Neural progenitor cell (in vitro differentiated cells): ENCODE results near the gene ARSJ. TPM values are rescaled to one million over a fixed set of nuclear protein-coding genes. Genes with fewer than 3 reads are reported as not detected.
"Not testable (repeated sequence)": the region's sequence is repeated elsewhere in the genome, so short reads cannot be mapped to it uniquely, and the experiment has no call there.

ENCODE experiments used
- DNase-seq: peaks from one replicate; pipeline ENCODE4 v3.0.0-alpha.2; 2016; ENCODE audit warnings: low spot score
- H2AFZ ChIP-seq: fragments of 200-600 bp; sonication (generic); replicated peaks from 2 replicates; pipeline ENCODE4 v1.6.1; 2016; ENCODE audit warnings: antibody characterized with exemption
- H3F3A ChIP-seq: fragments of 200-600 bp; sonication (generic); 2 replicates; pipeline ENCODE4 v1.6.1; 2016; ENCODE audit warnings: antibody characterized with exemption, low read depth
- H3K27ac ChIP-seq: fragments of 200-600 bp; sonication (generic); 2 replicates; pipeline ENCODE4 v1.5.1; 2016; ENCODE audit warnings: mild to moderate bottlenecking
- H3K27me3 ChIP-seq: fragments of 200-600 bp; sonication (generic); 2 replicates; pipeline ENCODE4 v1.6.1; 2016; ENCODE audit warnings: mild to moderate bottlenecking, moderate library complexity
- H3K36me3 ChIP-seq: fragments of 200-600 bp; sonication (generic); 2 replicates; pipeline ENCODE4 v1.5.1; 2016
- H3K4me1 ChIP-seq: fragments of 200-600 bp; sonication (generic); 2 replicates; pipeline ENCODE4 v1.6.1; 2016; ENCODE audit warnings: mixed run types
- H3K4me2 ChIP-seq: fragments of 200-600 bp; sonication (generic); 2 replicates; pipeline ENCODE4 v1.6.1; 2016
- H3K4me3 ChIP-seq: fragments of 200-600 bp; sonication (generic); 2 replicates; pipeline ENCODE4 v1.5.1; 2016
- H3K79me2 ChIP-seq: fragments of 200-600 bp; sonication (generic); 2 replicates; pipeline ENCODE4 v1.6.1; 2016; ENCODE audit warnings: low read depth
- H3K9ac ChIP-seq: fragments of 200-600 bp; sonication (generic); 2 replicates; pipeline ENCODE4 v1.6.1; 2016
- H3K9me3 ChIP-seq: fragments of 200-600 bp; sonication (generic); 2 replicates; pipeline ENCODE4 v1.5.1; 2016; ENCODE audit warnings: low read depth
- H4K20me1 ChIP-seq: fragments of 200-600 bp; sonication (generic); 2 replicates; pipeline ENCODE4 v1.6.1; 2016; ENCODE audit warnings: low read depth
- H3K27ac Mint-ChIP-seq: 3 replicates; pipeline ENCODE4 v1.8.0; 2021; ENCODE audit warnings: mixed read lengths
- H3K27me3 Mint-ChIP-seq: 2 replicates; pipeline ENCODE4 v1.8.0; 2022; ENCODE audit warnings: low read depth, mild to moderate bottlenecking, inconsistent platforms, moderate library complexity, mixed read lengths; ENCODE audit not compliant: insufficient read depth
- H3K36me3 Mint-ChIP-seq: 3 replicates; pipeline ENCODE4 v1.8.0; 2021; ENCODE audit warnings: mixed read lengths
- H3K4me1 Mint-ChIP-seq: 3 replicates; pipeline ENCODE4 v1.8.0; 2021; ENCODE audit warnings: mixed read lengths
- H3K4me3 Mint-ChIP-seq: 3 replicates; pipeline ENCODE4 v1.8.0; 2021; ENCODE audit warnings: mild to moderate bottlenecking, moderate library complexity, mixed read lengths
- H3K9me3 Mint-ChIP-seq: 3 replicates; pipeline ENCODE4 v1.8.0; 2020; ENCODE audit warnings: mixed read lengths
- EZH2 ChIP-seq: fragments of 200-600 bp; sonication (generic); IDR thresholded peaks from 2 replicates; pipeline ENCODE4 v1.6.1; 2017; ENCODE audit warnings: antibody characterized with exemption, mild to moderate bottlenecking, moderate library complexity
- EZH2phosphoT487 ChIP-seq: fragments of 200-600 bp; sonication (generic); IDR thresholded peaks from 2 replicates; pipeline ENCODE4 v1.6.1; 2017; ENCODE audit warnings: antibody characterized with exemption
- total RNA-seq: library from RNA; depleted of rRNA; stranded (reverse); fragments of >200 nt; gene quantifications from 2 replicates; pipeline ENCODE4 v1.2.3, GENCODE V29; 2015; ENCODE audit warnings: low replicate concordance
- TF ChIP-seq, protein P1 (sequence below): fragments of 200-600 bp; sonication (generic); IDR thresholded peaks from 2 replicates; pipeline ENCODE4 v1.5.1; 2017; ENCODE audit warnings: antibody characterized with exemption, mild to moderate bottlenecking

Gene ARSJ
- total RNA-seq, 1 donor from 2014 or later: 0.28 TPM

DNA sequence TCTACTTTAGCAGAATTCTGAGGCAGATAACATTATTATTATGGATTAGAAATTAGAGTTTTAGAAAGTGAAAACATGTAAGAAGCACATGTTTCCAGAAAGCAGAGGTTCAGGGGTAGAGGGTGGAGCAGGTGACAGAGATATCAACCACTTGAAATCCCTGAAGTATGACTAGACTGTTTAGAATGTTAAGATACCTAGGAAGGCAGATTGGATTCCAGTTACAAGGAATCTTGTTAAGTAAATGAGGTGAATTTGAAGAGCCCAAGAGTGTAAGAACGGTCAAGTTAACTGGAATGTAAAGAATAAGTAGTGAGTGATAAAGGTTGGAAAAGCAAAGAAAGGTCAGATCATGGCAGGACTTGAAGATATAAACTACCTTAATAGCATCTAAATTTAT lies 37.6 kb downstream of the ARSJ start:
- Mint-ChIP-seq H3K9me3 (no peaks in the 10 kb centered on the region), H3K27me3 (peaks cover 2% of the 10 kb centered on the region), H3K4me1 (peaks cover 2% of the 10 kb centered on the region), H3K27ac (no peak overlapping the region), H3K4me3 (no peak overlapping the region), H3K36me3 (no peaks in the 10 kb centered on the region)
- Histone ChIP-seq H4K20me1 (no peaks in the 10 kb centered on the region), H3K9ac (no peak overlapping the region), H3K9me3 (no peaks in the 10 kb centered on the region), H3F3A (no peaks in the 10 kb centered on the region), H3K27ac (no peak overlapping the region), H3K4me1 (no peaks in the 10 kb centered on the region), H3K4me2 (no peak overlapping the region), H3K79me2 (no peaks in the 10 kb centered on the region), H2AFZ (no peak overlapping the region), H3K27me3 (no peaks in the 10 kb centered on the region), H3K4me3 (no peak overlapping the region), H3K36me3 (no peaks in the 10 kb centered on the region)
- no peak for DNase-seq
- TF ChIP-seq, protein P1, sequence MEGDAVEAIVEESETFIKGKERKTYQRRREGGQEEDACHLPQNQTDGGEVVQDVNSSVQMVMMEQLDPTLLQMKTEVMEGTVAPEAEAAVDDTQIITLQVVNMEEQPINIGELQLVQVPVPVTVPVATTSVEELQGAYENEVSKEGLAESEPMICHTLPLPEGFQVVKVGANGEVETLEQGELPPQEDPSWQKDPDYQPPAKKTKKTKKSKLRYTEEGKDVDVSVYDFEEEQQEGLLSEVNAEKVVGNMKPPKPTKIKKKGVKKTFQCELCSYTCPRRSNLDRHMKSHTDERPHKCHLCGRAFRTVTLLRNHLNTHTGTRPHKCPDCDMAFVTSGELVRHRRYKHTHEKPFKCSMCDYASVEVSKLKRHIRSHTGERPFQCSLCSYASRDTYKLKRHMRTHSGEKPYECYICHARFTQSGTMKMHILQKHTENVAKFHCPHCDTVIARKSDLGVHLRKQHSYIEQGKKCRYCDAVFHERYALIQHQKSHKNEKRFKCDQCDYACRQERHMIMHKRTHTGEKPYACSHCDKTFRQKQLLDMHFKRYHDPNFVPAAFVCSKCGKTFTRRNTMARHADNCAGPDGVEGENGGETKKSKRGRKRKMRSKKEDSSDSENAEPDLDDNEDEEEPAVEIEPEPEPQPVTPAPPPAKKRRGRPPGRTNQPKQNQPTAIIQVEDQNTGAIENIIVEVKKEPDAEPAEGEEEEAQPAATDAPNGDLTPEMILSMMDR: no peak
- TF ChIP-seq EZH2: no peak
- no peak for TF ChIP-seq EZH2phosphoT487

DNA sequence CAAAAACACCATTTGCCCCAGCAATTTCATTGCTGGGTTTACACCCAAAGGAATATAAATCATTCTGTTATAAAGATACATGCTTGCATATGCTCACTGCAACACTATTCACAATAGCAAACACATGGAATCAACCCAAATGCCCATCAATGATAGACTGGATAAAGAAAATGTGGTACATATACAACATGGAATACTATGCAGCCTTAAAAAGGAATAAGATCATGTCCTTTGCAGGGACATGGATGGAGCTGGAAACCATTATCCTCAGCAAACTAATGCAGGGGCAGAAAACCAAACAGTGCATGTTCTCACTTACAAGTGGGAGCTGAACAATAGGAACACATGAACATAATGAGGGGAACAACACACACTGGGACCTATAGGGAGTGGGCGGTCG lies 39.3 kb downstream of the ARSJ start:
- DNase-seq, H3K27me3 Mint-ChIP-seq, H3K79me2 ChIP-seq, H3K9me3 ChIP-seq, H3K27me3 ChIP-seq, H3K4me3 Mint-ChIP-seq, H2AFZ ChIP-seq, H3K27ac Mint-ChIP-seq, H3K4me2 ChIP-seq, H3K9me3 Mint-ChIP-seq, H3K36me3 ChIP-seq, H3K4me3 ChIP-seq, H3K4me1 Mint-ChIP-seq, H3K27ac ChIP-seq, H4K20me1 ChIP-seq, H3K36me3 Mint-ChIP-seq, H3K9ac ChIP-seq, H3F3A ChIP-seq, H3K4me1 ChIP-seq: not testable (repeated sequence)

DNA sequence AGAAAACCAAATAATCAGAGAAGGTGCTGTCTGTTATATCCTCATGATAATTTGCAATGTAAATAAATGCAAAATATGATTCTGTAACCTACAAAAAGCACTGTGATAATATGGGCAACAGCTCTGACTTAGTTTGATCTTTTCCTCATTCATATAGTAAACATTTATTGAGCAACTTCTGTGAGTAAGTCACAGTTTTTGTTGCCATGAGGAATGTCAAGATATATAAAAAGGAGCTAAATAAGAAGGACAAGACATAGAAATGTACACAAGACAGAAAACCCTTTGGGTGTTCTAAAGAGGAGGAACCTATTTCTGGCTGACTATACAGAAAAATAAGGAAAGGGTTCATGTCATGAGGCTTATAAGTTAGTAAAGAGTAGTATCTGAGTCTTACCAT lies 44.3 kb downstream of the ARSJ start:
- DNase-seq: no peak

GRCh38 chr4:113924706-113925105 lies 54.7 kb downstream of the ARSJ start:
- not testable (repeated sequence) for H3K79me2 ChIP-seq, H3K4me1 ChIP-seq, H3K4me2 ChIP-seq, H2AFZ ChIP-seq, H3K27me3 Mint-ChIP-seq, H3K9me3 Mint-ChIP-seq, H3K4me3 ChIP-seq, H3K27ac Mint-ChIP-seq, H3F3A ChIP-seq, H3K27me3 ChIP-seq, H3K36me3 Mint-ChIP-seq, H3K9me3 ChIP-seq, DNase-seq, H3K36me3 ChIP-seq, H4K20me1 ChIP-seq, H3K9ac ChIP-seq, H3K4me3 Mint-ChIP-seq, H3K27ac ChIP-seq, H3K4me1 Mint-ChIP-seq

More for the DNA sequence above, 44.3 kb downstream of the ARSJ start:
- no peak overlapping the region for H3K4me3 Mint-ChIP-seq
- Histone ChIP-seq H3K9me3 (no peaks in the 10 kb centered on the region), H3K79me2 (no peaks in the 10 kb centered on the region), H3K9ac (no peak overlapping the region), H3K27me3 (no peaks in the 10 kb centered on the region), H2AFZ (no peak overlapping the region), H3K4me2 (no peak overlapping the region), H4K20me1 (no peaks in the 10 kb centered on the region), H3K27ac (no peak overlapping the region), H3K4me3 (no peak overlapping the region), H3K36me3 (no peaks in the 10 kb centered on the region), H3K4me1 (no peaks in the 10 kb centered on the region), H3F3A (no peaks in the 10 kb centered on the region)
- H3K27me3 Mint-ChIP-seq: peaks cover under 1% of the 10 kb centered on the region
- no peaks in the 10 kb centered on the region for H3K4me1 Mint-ChIP-seq
- no peak overlapping the region for H3K27ac Mint-ChIP-seq
- TF ChIP-seq EZH2phosphoT487: no peak
- TF ChIP-seq EZH2: no peak
- TF ChIP-seq, protein P1: no peak
- H3K9me3 Mint-ChIP-seq: no peaks in the 10 kb centered on the region
- no peaks in the 10 kb centered on the region for H3K36me3 Mint-ChIP-seq
